H1 (cell line): ENCODE measurements around the gene THPO. TPM values are rescaled to one million over a fixed set of nuclear protein-coding genes. Genes with fewer than 3 reads are reported as not detected.

Experiments
- BACH1 ChIP-seq: IDR thresholded peaks from 2 replicates; pipeline ENCODE4 v1.6.1; 2012; ENCODE audit warnings: low read length, improper control_type of control experiment
- CBX5 ChIP-seq: fragments of 300-800, 300-1000 bp; sonication (generic); IDR thresholded peaks from 2 replicates; pipeline ENCODE4 v1.7.1; 2016; ENCODE audit warnings: antibody characterized with exemption, low read length, low read depth
- CBX8 ChIP-seq: fragments of 300-800, 300-1000 bp; sonication (generic); IDR thresholded peaks from 2 replicates; pipeline ENCODE4 v1.7.1; 2016; ENCODE audit warnings: low read depth, low read length, borderline replicate concordance
- KDM1A ChIP-seq: fragments of 200-600, 300-600 bp; sonication (generic); IDR thresholded peaks from 2 replicates; pipeline ENCODE4 v1.7.1; 2016; ENCODE audit warnings: mild to moderate bottlenecking, low read length, borderline replicate concordance
- PHF8 ChIP-seq: fragments of 200-600 bp; sonication (generic); conservative IDR thresholded peaks from 2 replicates; pipeline ENCODE4 v1.7.1; 2012; ENCODE audit warnings: low read depth, mild to moderate bottlenecking, inconsistent platforms, low read length, moderate library complexity
- POU5F1 ChIP-seq: IDR thresholded peaks from 2 replicates; pipeline ENCODE4 v1.6.1; 2011; ENCODE audit warnings: low read depth, mild to moderate bottlenecking, low read length, moderate library complexity
- RBBP5 ChIP-seq: IDR thresholded peaks from 2 replicates; pipeline ENCODE4 v1.7.1; 2012; ENCODE audit warnings: low read depth, mild to moderate bottlenecking, inconsistent platforms, low read length, moderate library complexity, borderline replicate concordance
- RNF2 ChIP-seq: fragments of 200-900, 300-1000 bp; sonication (generic); IDR thresholded peaks from 2 replicates; pipeline ENCODE4 v1.7.1; 2016; ENCODE audit warnings: borderline replicate concordance, low read depth, mild to moderate bottlenecking, antibody characterized with exemption, low read length; ENCODE audit not compliant: poor library complexity, severe bottlenecking; ENCODE audit errors: missing control alignments
- RXRA ChIP-seq: IDR thresholded peaks from 2 replicates; pipeline ENCODE4 v1.6.1; 2011; ENCODE audit warnings: low read depth, mild to moderate bottlenecking, low read length, moderate library complexity; ENCODE audit not compliant: insufficient read depth
- SAP30 ChIP-seq: fragments of 300-600 bp; sonication (generic); IDR thresholded peaks from 2 replicates; pipeline ENCODE4 v1.7.1; 2012; ENCODE audit warnings: low read length, moderate library complexity, mild to moderate bottlenecking, inconsistent platforms; ENCODE audit not compliant: insufficient read depth, insufficient replicate concordance
- SIN3A ChIP-seq, 2 experiments: IDR thresholded peaks in 1 of 2; conservative IDR thresholded peaks in 1 of 2; 2 replicates each; pipeline ENCODE4 v1.6.1; 2011 to 2012; ENCODE audit warnings: low read length in 2 of 2, improper control_type of control experiment in 1 of 2, low read depth in 1 of 2, mild to moderate bottlenecking in 1 of 2
- SRF ChIP-seq: IDR thresholded peaks from 2 replicates; pipeline ENCODE4 v1.6.1; 2011; ENCODE audit warnings: mild to moderate bottlenecking, low read depth, low read length, moderate library complexity
- SUZ12 ChIP-seq: fragments of 200-600 bp; sonication (generic); IDR thresholded peaks from 2 replicates; pipeline ENCODE4 v1.6.1; 2012; ENCODE audit warnings: mild to moderate bottlenecking, inconsistent platforms, low read length, moderate library complexity, mixed read lengths
- TEAD4 ChIP-seq: IDR thresholded peaks from 2 replicates; pipeline ENCODE4 v1.6.1; 2012; ENCODE audit warnings: low read depth, low read length, inconsistent platforms, mixed read lengths
- polyA plus RNA-seq, 7 experiments: library from polyadenylated mRNA; depleted of rRNA in 3 of 7; stranded (reverse) in 5 of 7; unstranded in 2 of 7; fragments of >200 nt in 5 of 7; fragments of 200-250 nt in 2 of 7; gene quantifications; 1 replicate in 5 of 7; 2 replicates in 1 of 7; 4 replicates in 1 of 7; pipeline versions ENCODE4 v1.2.1 to v1.2.3, GENCODE V29; 2011 to 2013; ENCODE audit warnings: missing spikeins in 2 of 7, mixed read lengths in 2 of 7
- total RNA-seq: library from RNA; stranded (reverse); fragmentation: NEBNext Ultra II Directional; extraction: Animal tissue kit (Norgen Biotek cat#: 25700); gene quantifications from 2 replicates; pipeline ENCODE4 v1.2.1, GENCODE V29; 2021
- TF ChIP-seq, protein P1 (sequence below): IDR thresholded peaks from 2 replicates; pipeline ENCODE4 v1.6.1; 2012; ENCODE audit warnings: inconsistent platforms

THPO gene
- total and polyA plus RNA-seq, 2 of the 8 experiments (the other 6 are each of a cell fraction or from before 2014, with no cell fraction given), result 0.82 to 1.2 TPM

DNA sequence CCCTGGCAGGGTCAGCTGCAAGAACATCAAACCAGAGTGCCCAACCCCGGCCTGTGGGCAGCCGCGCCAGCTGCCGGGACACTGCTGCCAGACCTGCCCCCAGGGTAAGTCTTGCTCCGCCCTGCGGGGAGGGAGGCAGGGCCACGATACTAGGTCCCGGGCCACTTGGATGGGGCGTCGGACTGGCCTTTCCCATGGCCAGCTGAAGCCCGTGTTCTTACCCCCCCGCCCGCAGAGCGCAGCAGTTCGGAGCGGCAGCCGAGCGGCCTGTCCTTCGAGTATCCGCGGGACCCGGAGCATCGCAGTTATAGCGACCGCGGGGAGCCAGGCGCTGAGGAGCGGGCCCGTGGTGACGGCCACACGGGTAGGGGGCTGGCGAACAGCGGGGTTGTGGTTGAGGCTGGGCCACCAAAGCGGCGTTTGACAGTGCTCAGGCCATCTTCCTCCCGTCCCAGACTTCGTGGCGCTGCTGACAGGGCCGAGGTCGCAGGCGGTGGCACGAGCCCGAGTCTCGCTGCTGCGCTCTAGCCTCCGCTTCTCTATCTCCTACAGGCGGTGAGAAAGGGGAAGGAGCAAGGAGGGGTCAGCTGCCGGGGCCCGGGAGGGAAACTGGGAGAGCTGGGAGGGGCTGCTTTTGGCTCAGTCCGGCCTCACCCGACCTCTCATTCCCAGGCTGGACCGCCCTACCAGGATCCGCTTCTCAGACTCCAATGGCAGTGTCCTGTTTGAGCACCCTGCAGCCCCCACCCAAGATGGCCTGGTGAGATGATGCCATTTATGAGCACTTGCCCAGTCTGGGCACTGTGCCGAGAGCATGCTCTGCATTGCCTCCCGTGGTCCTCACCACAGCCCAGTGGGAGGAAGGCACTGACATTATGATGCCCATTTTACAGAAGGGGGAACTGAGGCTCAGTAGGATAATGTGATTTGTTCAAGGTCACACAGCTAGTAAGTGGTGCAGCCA is 3.5 kb upstream of the THPO start (continued):
- no peak for TF ChIP-seq POU5F1
- no peak for TF ChIP-seq PHF8
- no peak for TF ChIP-seq SIN3A (conservative IDR thresholded peaks at IDR 0.05 in 1 of 2, IDR thresholded peaks at IDR 0.05 in 1 of 2; ENCODE audit: low read depth in 1 of 2, low read length in 2 of 2)
- TF ChIP-seq, protein P1, sequence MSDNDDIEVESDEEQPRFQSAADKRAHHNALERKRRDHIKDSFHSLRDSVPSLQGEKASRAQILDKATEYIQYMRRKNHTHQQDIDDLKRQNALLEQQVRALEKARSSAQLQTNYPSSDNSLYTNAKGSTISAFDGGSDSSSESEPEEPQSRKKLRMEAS, result peak; percentile 85
- peak; percentile 46 for TF ChIP-seq RNF2
- TF ChIP-seq RBBP5, result 0 out of 2 replicates have a peak, but pooled peaks have one; percentile 43
- TF ChIP-seq BACH1, result no peak
- TF ChIP-seq CBX8, result no peak
- TF ChIP-seq RXRA, result no peak
- TF ChIP-seq CBX5, result no peak
- peak; percentile 80; the same call in 1 of the 2 replicates for TF ChIP-seq SUZ12
- peak; percentile 84 for TF ChIP-seq KDM1A
- no peak for TF ChIP-seq SRF
- no peak for TF ChIP-seq SAP30
- TF ChIP-seq TEAD4, result no peak
